K562 (cell line): Measurements from ENCODE around the gene GRIN1. TPM values are rescaled to one million over a fixed set of nuclear protein-coding genes. Genes with fewer than 3 reads are reported as not detected.

Source experiments
- ATAC-seq: fragments of 200-7000 bp; cut with Tn5 transposase; 3 replicates; pipeline ENCODE4 v1.9.1; 2020; ENCODE audit warnings: moderate library complexity
- BruUV-seq: library from RNA; stranded (reverse); fragments of 400-500 nt; replicated peaks from 2 replicates; lab custom pipeline; 2021; lab: Mats Ljungman, UMichigan
- CTCF ChIA-PET: fragments of 300-600 bp; formaldehyde crosslinking; extraction: SDS; loops from one replicate; lab custom pipeline; 2021; ENCODE audit warnings: low intra/inter-chr PET ratio; lab: Yijun Ruan, JAX
- POLR2A ChIA-PET: fragments of 300-600, 350-650 bp; sonication (Branson Sonifier 250); formaldehyde crosslinking; extraction: SDS; loops from one replicate; lab custom pipeline; 2021; ENCODE audit warnings: antibody characterized with exemption, inconsistent platforms; lab: Yijun Ruan, JAX
- DNase-seq, 4 experiments: peaks; one replicate each; pipeline versions ENCODE4 v3.0.0 to v3.0.0-alpha.2; 2011 to 2018; ENCODE audit warnings: low spot score in 3 of 4, mixed read lengths in 3 of 4; ENCODE audit errors: extremely low read depth in 1 of 4
- FAIRE-seq: peaks from 2 replicates; lab custom pipeline; 2011; peaks lifted over from hg19 to GRCh38; lab: Jason Lieb, UNC
- H2AFZ ChIP-seq: 2 replicates; pipeline ENCODE4 v1.6.0; 2011; ENCODE audit warnings: low read depth, low read length, control low read depth, inconsistent platforms
- H3K27ac ChIP-seq: fragments of 200-600 bp; 3 replicates; pipeline ENCODE4 v1.8.0; 2011; ENCODE audit warnings: low read depth, mild to moderate bottlenecking, control low read depth, inconsistent platforms, low read length, moderate library complexity, mixed read lengths; ENCODE audit errors: extremely low read depth
- H3K27me3 ChIP-seq, 2 experiments: fragments of 300-600 bp in 1 of 2; 2 replicates in 1 of 2; 3 replicates in 1 of 2; pipeline versions ENCODE4 v1.6.0 to v1.8.0; 2011; ENCODE audit warnings: inconsistent platforms in 2 of 2, low read length in 2 of 2, mild to moderate bottlenecking in 1 of 2, mixed read lengths in 1 of 2, moderate library complexity in 1 of 2; ENCODE audit not compliant: control insufficient read depth in 2 of 2, insufficient read depth in 2 of 2
- H3K36me3 ChIP-seq: fragments of 300-600 bp; 3 replicates; pipeline ENCODE4 v1.8.0; 2011; ENCODE audit warnings: mild to moderate bottlenecking, low read length, inconsistent platforms; ENCODE audit not compliant: control insufficient read depth, insufficient read depth
- H3K4me1 ChIP-seq, 2 experiments: fragments of 200-600 bp in 1 of 2; replicated peaks in 1 of 2; 2 replicates in 1 of 2; 3 replicates in 1 of 2; pipeline versions ENCODE4 v1.5.1 to v1.8.0; 2011; ENCODE audit warnings: inconsistent platforms in 2 of 2, low read length in 2 of 2, mild to moderate bottlenecking in 1 of 2, mixed read lengths in 1 of 2, moderate library complexity in 1 of 2; ENCODE audit not compliant: control insufficient read depth in 2 of 2, insufficient read depth in 2 of 2
- H3K4me2 ChIP-seq: 2 replicates; pipeline ENCODE4 v1.6.1; 2011; ENCODE audit warnings: low read length, control low read depth, inconsistent platforms, mixed read lengths; ENCODE audit not compliant: insufficient read depth
- H3K4me3 ChIP-seq: fragments of 200-600 bp; sonication (generic), shearing (Covaris generic); 2 replicates; pipeline ENCODE4 v1.5.1; 2016; ENCODE audit warnings: control low read depth, inconsistent platforms
- H3K79me2 ChIP-seq: fragments of 200-600 bp; 3 replicates; pipeline ENCODE4 v1.8.0; 2011; ENCODE audit warnings: low read length, inconsistent platforms; ENCODE audit not compliant: control insufficient read depth, insufficient read depth
- H3K9ac ChIP-seq, 2 experiments: 2 replicates each; pipeline versions ENCODE4 v1.6.0 to v1.6.1; 2011; ENCODE audit warnings: low read depth in 2 of 2, low read length in 2 of 2, control low read depth in 1 of 2, inconsistent platforms in 1 of 2, mild to moderate bottlenecking in 1 of 2, mixed read lengths in 1 of 2; ENCODE audit not compliant: insufficient read depth in 1 of 2
- H3K9me1 ChIP-seq: one replicate; pipeline ENCODE4 v1.6.0; 2011; ENCODE audit warnings: inconsistent platforms, mild to moderate bottlenecking, low read length, moderate library complexity; ENCODE audit not compliant: control insufficient read depth, insufficient read depth
- H3K9me3 ChIP-seq: replicated peaks from 2 replicates; pipeline ENCODE4 v1.5.1; 2011; ENCODE audit warnings: low read depth, low read length, inconsistent platforms; ENCODE audit not compliant: control insufficient read depth, insufficient read depth
- H4K20me1 ChIP-seq: replicated peaks from 2 replicates; pipeline ENCODE4 v1.6.1; 2011; ENCODE audit warnings: low read length, inconsistent platforms, mixed read lengths; ENCODE audit not compliant: control insufficient read depth, insufficient read depth
- ADNP ChIP-seq: fragments of 200-800 bp; sonication (Bioruptor generic); IDR thresholded peaks from 2 replicates; pipeline ENCODE4 v1.6.1; 2016; ENCODE audit warnings: missing genetic modification characterization, missing compliant biosample characterization
- COPS2 ChIP-seq: fragments of 450-650 bp; conservative IDR thresholded peaks from 2 replicates; pipeline ENCODE4 v1.6.1; 2016; ENCODE audit warnings: mild to moderate bottlenecking, moderate library complexity
- ZBTB1 ChIP-seq: sonication (generic); formaldehyde crosslinking; IDR thresholded peaks from 2 replicates; pipeline ENCODE4 v1.8.1; 2023; ENCODE audit warnings: missing genetic modification reagents, low read depth, mild to moderate bottlenecking, borderline replicate concordance
- WGBS: fragments of 100-300 bp; shearing (Covaris generic); methylation state at CpG from one replicate; pipeline ENCODE4 v1.1.6; 2016; ENCODE audit warnings: low coverage, mixed read lengths; ENCODE audit not compliant: insufficient coverage; ENCODE audit errors: missing lambda C conversion rate; 5-methylcytosine and 5-hydroxymethylcytosine counted together
- in situ Hi-C: fragments of 300-500 bp; cut with MboI; formaldehyde crosslinking; loops from 4 replicates; pipeline ENCODE4 v1.15.0; 2018; ENCODE audit warnings: inconsistent platforms, mixed read lengths
- intact Hi-C: fragments of 100-400 bp; cut with micrococcal nuclease; formaldehyde crosslinking; loops from 2 replicates; pipeline ENCODE4 v1.14.2; 2022
- polyA plus RNA-seq, 8 experiments: library from polyadenylated mRNA; depleted of rRNA in 4 of 8; stranded (reverse) in 5 of 8; unstranded in 3 of 8; fragments of >200 nt; fragmentation: Nextera tagmentation in 2 of 8; fragmentation: Illumina TruSeq in 1 of 8; extraction: Ambion mirVana in 2 of 8; extraction: Trizol in 1 of 8; gene quantifications; 2 replicates each; pipeline versions ENCODE4 v1.2.1 to v1.2.3, GENCODE V29; 2011 to 2014; ENCODE audit warnings: inconsistent platforms in 1 of 8, missing spikeins in 1 of 8
- total RNA-seq, 7 experiments: library from RNA; depleted of rRNA in 6 of 7; stranded (reverse); fragments of >200 nt in 6 of 7; fragmentation: Illumina TruSeq in 2 of 7; extraction: Trizol in 2 of 7; gene quantifications; 2 replicates each; pipeline versions ENCODE4 v1.2.1 to v1.2.3, GENCODE V29; 2011 to 2021; ENCODE audit warnings: low replicate concordance in 1 of 7
- TF ChIP-seq, protein P1 (sequence below), 2 experiments: fragments of 450-650 bp in 1 of 2; IDR thresholded peaks; 2 replicates each; pipeline ENCODE4 v1.6.1; 2011 to 2017; ENCODE audit warnings: low read depth in 2 of 2, antibody characterized with exemption in 1 of 2, borderline replicate concordance in 1 of 2, low read length in 1 of 2, mild to moderate bottlenecking in 1 of 2, mixed read lengths in 1 of 2; ENCODE audit not compliant: control insufficient read depth in 1 of 2
- TF ChIP-seq, protein P2 (sequence below): sonication (generic); formaldehyde crosslinking; IDR thresholded peaks from 2 replicates; pipeline ENCODE4 v1.8.1; 2023; ENCODE audit warnings: mild to moderate bottlenecking, missing genetic modification reagents

The GRIN1 gene
- total and polyA plus RNA-seq, 9 of the 15 experiments (the other 6 are each of a cell fraction or from before 2014, with no cell fraction given): 0.03 to 0.35 (median 0.16) TPM; not detected in 6

DNA sequence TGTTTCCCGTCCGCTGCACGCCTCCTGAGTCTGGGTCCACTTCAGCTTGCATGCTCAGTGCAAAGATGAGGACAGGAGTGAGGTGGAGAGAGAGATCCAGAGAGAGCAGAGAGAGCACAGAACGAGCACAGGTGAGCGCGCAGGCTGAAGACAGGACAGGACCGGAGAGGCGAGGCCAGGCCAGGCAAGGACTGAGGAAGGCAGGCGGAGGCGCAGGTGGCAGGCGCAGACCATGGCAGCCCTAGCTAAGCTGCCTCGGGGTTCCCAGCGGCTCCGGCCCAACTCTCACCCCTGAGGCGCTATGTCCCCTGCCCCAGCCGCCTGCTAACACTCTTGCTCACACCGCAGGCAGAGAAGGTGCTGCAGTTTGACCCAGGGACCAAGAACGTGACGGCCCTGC lies 9.7 kb downstream of the GRIN1 start:
- 85% methylated on average over 19 of the region's 19 CpGs for WGBS
- in situ Hi-C loops (no loop called here), intact Hi-C loops (no loop called here)
- FAIRE-seq (no peak), DNase-seq (no peak), ATAC-seq (no peak)
- ChIA-PET POLR2A (interaction anchor here (0.6 to 3.4 kb wide), 3 partner anchors 10 to 28 kb away, joined by 4 to 22 read pairs (median 4); partner anchors contain the start of gene GRIN1), CTCF (no interaction called here)
- H3K9ac ChIP-seq: peak overlapping the region in 1 of 2 experiments; percentile 92; a peak in 2 of 4 replicates
- H3K4me1 ChIP-seq: peaks cover 8 to 52% of the 10 kb centered on the region in 2 experiments; a peak in 3 of 5 replicates
- H3K79me2 ChIP-seq: no peaks in the 10 kb centered on the region
- H3K9me1 ChIP-seq: no peaks in the 10 kb centered on the region
- H3K27me3 ChIP-seq: peaks cover 0 to 3% of the 10 kb centered on the region in 2 experiments; a peak in 2 of 5 replicates
- H3K4me3 ChIP-seq: no peak overlapping the region
- 0 out of 2 replicates have a peak, but pooled peaks cover under 1% of the 10 kb centered on the region for H4K20me1 ChIP-seq
- no peak overlapping the region for H3K4me2 ChIP-seq
- H3K9me3 ChIP-seq: no peaks in the 10 kb centered on the region; the same call in 1 of the 2 replicates
- TF ChIP-seq, protein P1, sequence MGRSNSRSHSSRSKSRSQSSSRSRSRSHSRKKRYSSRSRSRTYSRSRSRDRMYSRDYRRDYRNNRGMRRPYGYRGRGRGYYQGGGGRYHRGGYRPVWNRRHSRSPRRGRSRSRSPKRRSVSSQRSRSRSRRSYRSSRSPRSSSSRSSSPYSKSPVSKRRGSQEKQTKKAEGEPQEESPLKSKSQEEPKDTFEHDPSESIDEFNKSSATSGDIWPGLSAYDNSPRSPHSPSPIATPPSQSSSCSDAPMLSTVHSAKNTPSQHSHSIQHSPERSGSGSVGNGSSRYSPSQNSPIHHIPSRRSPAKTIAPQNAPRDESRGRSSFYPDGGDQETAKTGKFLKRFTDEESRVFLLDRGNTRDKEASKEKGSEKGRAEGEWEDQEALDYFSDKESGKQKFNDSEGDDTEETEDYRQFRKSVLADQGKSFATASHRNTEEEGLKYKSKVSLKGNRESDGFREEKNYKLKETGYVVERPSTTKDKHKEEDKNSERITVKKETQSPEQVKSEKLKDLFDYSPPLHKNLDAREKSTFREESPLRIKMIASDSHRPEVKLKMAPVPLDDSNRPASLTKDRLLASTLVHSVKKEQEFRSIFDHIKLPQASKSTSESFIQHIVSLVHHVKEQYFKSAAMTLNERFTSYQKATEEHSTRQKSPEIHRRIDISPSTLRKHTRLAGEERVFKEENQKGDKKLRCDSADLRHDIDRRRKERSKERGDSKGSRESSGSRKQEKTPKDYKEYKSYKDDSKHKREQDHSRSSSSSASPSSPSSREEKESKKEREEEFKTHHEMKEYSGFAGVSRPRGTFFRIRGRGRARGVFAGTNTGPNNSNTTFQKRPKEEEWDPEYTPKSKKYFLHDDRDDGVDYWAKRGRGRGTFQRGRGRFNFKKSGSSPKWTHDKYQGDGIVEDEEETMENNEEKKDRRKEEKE (IDR thresholded peaks at IDR 0.05; ENCODE audit: borderline replicate concordance in 1 of 2, control insufficient read depth in 1 of 2, low read depth in 2 of 2, low read length in 1 of 2): no peak
- TF ChIP-seq, protein P2, sequence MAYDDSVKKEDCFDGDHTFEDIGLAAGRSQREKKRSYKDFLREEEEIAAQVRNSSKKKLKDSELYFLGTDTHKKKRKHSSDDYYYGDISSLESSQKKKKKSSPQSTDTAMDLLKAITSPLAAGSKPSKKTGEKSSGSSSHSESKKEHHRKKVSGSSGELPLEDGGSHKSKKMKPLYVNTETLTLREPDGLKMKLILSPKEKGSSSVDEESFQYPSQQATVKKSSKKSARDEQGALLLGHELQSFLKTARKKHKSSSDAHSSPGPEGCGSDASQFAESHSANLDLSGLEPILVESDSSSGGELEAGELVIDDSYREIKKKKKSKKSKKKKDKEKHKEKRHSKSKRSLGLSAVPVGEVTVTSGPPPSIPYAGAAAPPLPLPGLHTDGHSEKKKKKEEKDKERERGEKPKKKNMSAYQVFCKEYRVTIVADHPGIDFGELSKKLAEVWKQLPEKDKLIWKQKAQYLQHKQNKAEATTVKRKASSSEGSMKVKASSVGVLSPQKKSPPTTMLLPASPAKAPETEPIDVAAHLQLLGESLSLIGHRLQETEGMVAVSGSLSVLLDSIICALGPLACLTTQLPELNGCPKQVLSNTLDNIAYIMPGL (CRISPR knock-in tag): no peak
- TF ChIP-seq ZBTB1 (no peak), ADNP (tag) (no peak), COPS2 (no peak)
- no peak overlapping the region for H3K27ac ChIP-seq
- no TSS peak for BruUV-seq
- no peak overlapping the region for H2AFZ ChIP-seq
- H3K36me3 ChIP-seq: no peaks in the 10 kb centered on the region
